Thoracic aorta (tissue), 2 donors: ENCODE measurements around the gene YIPF2. TPM values are rescaled to one million over a fixed set of nuclear protein-coding genes. Genes with fewer than 3 reads are reported as not detected.

ENCODE experiments used
- ATAC-seq: fragments of 150-250 bp; one replicate; pipeline ENCODE4 v1.8.0; 2017; ENCODE audit warnings: low read depth; ENCODE audit not compliant: insufficient number of reproducible peaks, low FRiP score
- DNase-seq: peaks from one replicate; pipeline ENCODE4 v3.0.0-alpha.2; 2020; ENCODE audit warnings: low spot score
- H3K27ac ChIP-seq, 2 donors: fragments of 200-600 bp; sonication (generic); 1 replicate in 1 of 2; 2 replicates in 1 of 2; pipeline ENCODE4 v1.5.1; 2016; ENCODE audit warnings: mild to moderate bottlenecking in 2 of 2, moderate library complexity in 2 of 2
- H3K27me3 ChIP-seq: fragments of 200-600 bp; sonication (generic); replicated peaks from 2 replicates; pipeline ENCODE4 v1.6.0; 2016; ENCODE audit warnings: mild to moderate bottlenecking; ENCODE audit not compliant: insufficient read depth
- H3K36me3 ChIP-seq: fragments of 200-600 bp; sonication (generic); one replicate; pipeline ENCODE4 v1.5.1; 2016
- H3K4me1 ChIP-seq, 2 donors: fragments of 200-600 bp; sonication (generic); 1 replicate in 1 of 2; 2 replicates in 1 of 2; pipeline versions ENCODE4 v1.5.1 to v1.6.0; 2016; ENCODE audit warnings: low read depth in 2 of 2, mild to moderate bottlenecking in 1 of 2; ENCODE audit not compliant: control insufficient read depth in 1 of 2
- H3K4me3 ChIP-seq: fragments of 200-600 bp; sonication (generic); 2 replicates; pipeline ENCODE4 v1.5.1; 2016; ENCODE audit warnings: mild to moderate bottlenecking
- H3K9me3 ChIP-seq: fragments of 200-600 bp; sonication (generic); 2 replicates; pipeline ENCODE4 v1.5.1; 2016
- CTCF ChIP-seq: fragments of 200-600 bp; sonication (generic); IDR thresholded peaks from one replicate; pipeline ENCODE4 v1.5.1; 2019; ENCODE audit warnings: antibody characterized with exemption
- total RNA-seq, 2 donors: library from RNA; depleted of rRNA; stranded (reverse); fragments of >200 nt; gene quantifications; one replicate each; pipeline versions ENCODE4 v1.1.0 to v1.2.3, GENCODE V29; 2016

Gene YIPF2
- 10 to 100 TPM; 51.2 to 79.6 TPM for total RNA-seq

- no peaks in the 10 kb centered on the region for H3K27me3 ChIP-seq
- peak within 1 kb of the TSS; percentile 74 to 83 for H3K27ac ChIP-seq
- peaks cover 10% of the 10 kb centered on the region for H3K36me3 ChIP-seq
- peak within 1 kb of the TSS; percentile 95 for H3K4me3 ChIP-seq
- peaks cover 15 to 32% of the 10 kb centered on the region in 2 donors for H3K4me1 ChIP-seq
- DNase-seq, result peak; percentile 91
- ATAC-seq, result peak; percentile 88
- TF ChIP-seq CTCF, result no peak
- no peaks in the 10 kb centered on the region for H3K9me3 ChIP-seq
Measured at GRCh38 chr19:10928563-10929401, at the start of gene YIPF2, which contains the start of gene TIMM29. Gene YIPF2 (minus strand): TSS chr19:10928639. CDS start chr19:10928410, 229 bp downstream. Gene TIMM29 (plus strand): TSS chr19:10928811. CDS start chr19:10928823, 12 bp downstream.

DNA sequence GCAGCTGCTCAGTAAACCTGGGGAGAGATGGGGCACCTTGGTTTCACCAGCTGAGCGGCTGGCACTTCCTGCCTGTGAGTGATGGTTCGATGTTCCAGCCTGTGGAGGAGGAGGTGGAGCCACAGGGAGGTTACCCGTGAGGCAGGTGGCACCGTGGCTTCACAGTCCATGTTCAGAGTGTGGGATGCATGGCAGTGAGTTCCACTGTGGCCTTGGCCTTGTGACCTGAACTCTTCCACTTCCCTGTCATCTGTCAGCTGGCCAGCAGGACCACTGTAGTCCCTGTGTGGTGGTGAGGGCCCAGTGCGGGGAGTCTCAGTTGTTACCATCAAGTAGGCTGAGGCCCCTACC lies 49.3 kb upstream of the YIPF2 start:
- Histone ChIP-seq H3K27me3 (no peaks in the 10 kb centered on the region), H3K4me1 (peaks cover 13 to 38% of the 10 kb centered on the region in 2 donors), H3K4me3 (no peak overlapping the region), H3K27ac (no peak overlapping the region), H3K9me3 (no peaks in the 10 kb centered on the region), H3K36me3 (no peaks in the 10 kb centered on the region)
- ATAC-seq, result no peak
- DNase-seq, result no peak
- TF ChIP-seq CTCF, result no peak

DNA sequence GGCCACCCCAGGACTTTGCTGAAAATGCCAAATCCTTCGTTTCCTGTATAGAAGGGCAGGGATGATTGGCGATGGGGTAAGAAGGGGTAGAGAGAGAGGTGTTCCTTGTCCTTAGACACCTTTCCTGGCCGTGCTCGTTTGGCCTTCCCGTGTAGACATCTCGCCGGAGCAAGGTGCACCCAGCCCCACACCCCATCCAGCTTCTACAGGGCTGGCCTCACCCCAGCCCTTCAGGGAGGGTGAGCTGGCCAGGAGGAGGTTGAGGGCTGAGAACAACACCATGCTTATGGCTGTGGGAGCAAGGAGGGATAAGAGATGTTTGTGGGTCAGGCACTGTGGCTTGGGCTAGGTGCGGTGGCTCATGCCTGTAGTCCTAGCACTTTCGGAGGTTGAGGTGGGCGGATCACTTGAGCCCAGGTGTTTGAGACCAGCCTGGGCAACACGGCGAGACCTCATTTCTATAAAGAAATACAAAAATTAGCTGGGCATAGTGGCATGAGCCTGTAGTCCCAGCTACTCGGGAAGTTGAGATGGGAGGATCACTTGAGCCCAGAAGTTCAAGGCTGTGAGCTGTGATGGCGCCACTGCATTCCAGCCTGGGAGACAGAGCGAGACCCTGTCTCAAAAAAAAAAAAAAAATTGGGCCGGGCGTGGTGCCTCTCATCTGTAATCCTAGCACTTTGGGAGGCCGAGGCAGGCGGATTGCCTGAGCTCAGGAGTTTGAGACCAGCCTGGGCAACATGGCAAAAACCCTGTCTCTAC lies 47.9 kb upstream of the YIPF2 start:
- ATAC-seq, result no peak
- H3K27me3 ChIP-seq, result no peaks in the 10 kb centered on the region
- TF ChIP-seq CTCF, result no peak
- DNase-seq, result no peak
- H3K4me3 ChIP-seq, result peak overlapping the region; percentile 59
- H3K4me1 ChIP-seq, result peaks cover 13 to 38% of the 10 kb centered on the region in 2 donors
- H3K36me3 ChIP-seq, result no peaks in the 10 kb centered on the region
- H3K27ac ChIP-seq, result peak overlapping the region; percentile 71 to 76
- no peaks in the 10 kb centered on the region for H3K9me3 ChIP-seq

DNA sequence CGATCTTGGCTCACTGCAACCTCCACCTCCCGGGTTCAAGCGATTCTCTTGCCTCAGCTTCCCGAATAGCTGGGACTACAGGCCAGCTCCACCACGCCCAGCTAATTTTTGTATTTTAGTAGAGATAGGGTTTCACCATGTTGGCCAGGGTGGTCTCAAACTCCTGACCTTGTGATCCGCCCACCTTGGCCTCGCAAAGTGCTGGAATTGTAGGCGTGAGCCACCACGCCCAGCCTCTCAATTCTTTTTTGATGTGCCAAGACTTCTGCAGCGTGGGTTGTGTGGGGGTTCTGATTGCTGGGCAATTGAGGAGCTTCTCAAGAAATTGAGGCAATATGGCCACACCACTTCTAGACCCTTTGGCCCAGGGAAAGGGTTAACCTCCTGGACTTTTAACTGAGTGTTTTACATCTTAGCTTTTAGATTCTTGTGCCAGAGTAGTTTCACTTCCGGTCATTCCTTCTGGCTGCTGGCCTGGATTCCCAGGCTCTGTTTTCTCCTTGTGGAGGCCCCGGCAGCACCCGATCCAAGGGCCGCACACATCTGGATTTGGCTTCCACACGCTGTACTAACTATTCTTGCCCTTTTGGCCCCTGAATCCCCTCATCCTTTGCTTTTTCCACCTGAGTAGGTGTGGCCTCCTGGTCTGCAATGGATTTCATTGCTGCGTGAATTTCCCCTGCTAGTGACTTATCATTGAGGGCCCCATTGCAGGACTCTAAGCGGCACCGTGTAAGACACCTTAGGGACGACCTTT lies 47.1 kb upstream of the YIPF2 start:
- no peak for DNase-seq
- Histone ChIP-seq H3K9me3 (no peaks in the 10 kb centered on the region), H3K4me1 (peaks cover 11 to 32% of the 10 kb centered on the region in 2 donors), H3K36me3 (no peaks in the 10 kb centered on the region), H3K4me3 (peak overlapping the region; percentile 59), H3K27ac (peak overlapping the region; percentile 71 to 76), H3K27me3 (no peaks in the 10 kb centered on the region)
- TF ChIP-seq CTCF, result no peak
- no peak for ATAC-seq
